HCEC 1CT (cell line): ENCODE results near the gene KIAA1217.

ENCODE experiments used
- DNase-seq: peaks from one replicate; pipeline ENCODE4 v3.0.0-alpha.2; 2017

KIAA1217 gene

GRCh38 chr10:24209946-24210491 lies 1.1 kb downstream of the KIAA1217 start:
- DNase-seq, result peak; percentile 6

DNA sequence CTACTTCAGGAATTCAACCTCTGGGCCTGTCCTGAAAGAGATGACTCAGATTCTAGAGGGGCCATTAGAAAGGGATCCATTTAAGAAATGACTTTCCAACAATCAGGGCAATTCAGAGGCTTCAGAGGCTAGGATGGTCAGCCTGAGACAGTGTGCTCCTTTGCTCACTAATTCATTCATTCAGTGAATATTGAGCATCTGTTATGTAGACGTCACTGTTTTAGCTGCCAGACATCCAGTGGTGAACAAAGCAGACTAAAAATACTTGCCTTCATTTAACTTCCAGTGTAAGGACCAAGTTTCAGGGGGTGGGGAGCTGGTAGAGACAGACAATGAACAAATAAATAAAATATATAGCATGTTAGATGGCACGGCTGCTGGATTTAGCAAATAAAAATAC lies 1.6 kb downstream of the KIAA1217 start:
- DNase-seq, result no peak

DNA sequence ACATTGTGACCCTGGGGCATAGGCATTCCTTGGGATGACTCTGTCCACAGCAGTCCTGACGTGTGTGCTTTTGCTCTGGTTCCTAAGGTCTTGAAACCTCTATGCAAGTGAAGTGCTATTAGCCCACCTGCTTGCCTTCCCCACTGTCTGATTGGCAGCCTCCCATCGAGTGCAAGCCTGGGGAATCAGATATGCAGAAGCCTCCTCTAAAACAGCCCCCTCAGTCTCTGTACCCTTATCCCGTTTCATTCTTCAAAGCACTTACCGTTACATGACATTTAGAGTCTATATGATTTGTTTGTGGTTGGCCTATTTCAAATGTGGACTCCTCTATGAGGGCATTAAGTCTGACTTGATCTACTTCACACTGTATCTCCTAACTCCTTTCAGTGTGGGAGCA lies 4.3 kb downstream of the KIAA1217 start:
- DNase-seq, result no peak

- DNase-seq, result no peak
Measured at GRCh38 chr10:24213881-24214280, 4.9 kb downstream of the KIAA1217 start.

DNA sequence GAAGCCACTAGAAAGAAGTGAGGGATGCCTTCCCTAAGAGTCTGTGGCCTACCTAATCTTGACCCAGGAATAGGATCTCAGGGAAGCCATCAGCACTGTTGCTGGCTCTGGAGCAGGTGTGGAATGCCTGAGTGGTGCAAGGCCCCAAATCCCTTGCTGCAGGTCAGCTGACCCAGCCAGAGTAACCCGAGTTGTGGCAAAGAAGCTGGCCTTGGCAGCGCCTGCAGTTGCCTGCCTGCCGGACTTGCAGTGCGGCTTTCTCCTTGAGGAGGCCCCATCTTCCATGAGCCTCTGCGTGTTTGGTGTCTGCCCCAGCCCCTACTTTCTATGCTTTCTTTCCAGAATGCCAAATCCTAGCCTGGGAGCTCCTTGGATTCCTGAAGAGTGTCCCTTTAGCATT lies 5.8 kb downstream of the KIAA1217 start:
- no peak for DNase-seq

- DNase-seq, result no peak
Measured at GRCh38 chr10:24215196-24215595, 6.3 kb downstream of the KIAA1217 start.

DNA sequence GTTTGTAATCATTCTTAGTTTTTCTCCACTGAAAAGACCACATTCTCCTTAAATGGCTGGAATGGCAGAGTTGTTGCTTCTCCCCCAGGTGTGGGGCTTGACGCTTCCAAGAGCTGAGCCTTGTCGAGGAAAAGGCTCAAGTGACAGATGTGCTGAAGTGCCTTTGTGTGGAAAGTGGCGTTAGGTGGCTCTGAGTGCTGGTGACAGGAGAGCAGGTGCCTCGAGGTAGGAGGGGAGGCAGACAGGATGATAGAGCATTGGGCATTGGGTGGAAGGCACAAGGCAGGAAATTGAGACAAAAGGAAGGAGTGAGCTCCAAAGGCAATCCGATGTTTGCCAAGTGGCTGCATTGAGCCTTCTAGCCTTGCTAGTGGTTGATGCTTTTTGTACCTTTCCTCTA lies 6.7 kb downstream of the KIAA1217 start:
- DNase-seq, result no peak

DNA sequence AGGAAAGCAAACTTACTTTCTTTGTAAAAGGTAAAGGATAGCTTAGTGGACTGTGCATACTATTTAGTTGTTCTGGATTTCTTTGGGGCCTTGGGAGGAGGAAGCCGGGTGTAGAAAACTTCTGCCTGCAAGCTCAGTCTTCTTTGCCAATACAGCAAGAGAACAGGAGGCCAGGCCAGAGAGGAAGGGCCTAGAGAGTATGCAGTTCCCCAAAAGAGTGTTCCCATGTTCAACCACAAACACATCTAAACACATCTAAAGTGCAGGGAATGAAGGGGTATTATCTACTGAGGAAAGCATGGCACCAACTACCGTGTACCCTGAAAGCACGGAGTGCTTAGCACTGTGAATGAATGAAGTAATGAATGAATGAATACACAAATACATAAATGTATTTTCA lies 11.0 kb downstream of the KIAA1217 start:
- DNase-seq, result no peak

GRCh38 chr10:24223341-24223740 lies 14.4 kb downstream of the KIAA1217 start:
- DNase-seq, result no peak

DNA sequence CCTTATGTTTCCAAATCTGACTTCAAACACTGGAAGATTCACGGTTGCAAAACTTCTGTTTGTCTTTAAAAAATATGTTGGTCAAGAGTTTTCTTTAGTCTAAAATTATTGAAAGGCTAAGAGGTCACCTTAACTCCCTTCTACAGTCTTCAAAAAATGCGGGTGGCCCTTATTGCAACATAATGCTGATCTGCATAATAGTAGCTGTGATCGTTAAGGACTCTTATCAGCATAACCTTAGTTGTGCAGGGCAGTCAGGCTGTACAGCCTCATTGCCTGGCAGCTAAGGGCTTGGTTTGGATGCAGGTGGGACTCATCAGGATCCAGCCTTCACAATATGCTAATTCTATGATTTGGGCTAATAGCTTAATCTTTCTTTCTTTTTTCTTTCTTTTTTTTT lies 15.0 kb downstream of the KIAA1217 start:
- no peak for DNase-seq

DNA sequence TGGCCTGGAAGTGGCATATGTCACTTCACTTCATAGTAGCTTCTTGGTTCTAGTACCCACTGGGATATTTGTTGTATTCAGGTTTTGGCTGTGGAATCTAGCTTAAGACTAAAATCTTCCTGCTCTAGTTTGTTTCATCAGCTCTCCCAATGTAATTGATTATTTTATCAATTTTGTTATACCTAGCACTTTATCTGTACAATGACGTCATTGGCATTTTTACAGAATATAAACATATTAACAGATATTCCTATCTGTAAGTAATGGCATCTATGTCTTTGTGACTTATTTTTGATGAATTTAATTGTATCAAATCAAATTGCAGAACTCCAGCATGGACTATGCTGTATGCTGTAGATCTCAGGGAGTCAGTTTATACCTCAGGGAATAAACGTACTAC lies 19.7 kb downstream of the KIAA1217 start:
- no peak for DNase-seq

DNA sequence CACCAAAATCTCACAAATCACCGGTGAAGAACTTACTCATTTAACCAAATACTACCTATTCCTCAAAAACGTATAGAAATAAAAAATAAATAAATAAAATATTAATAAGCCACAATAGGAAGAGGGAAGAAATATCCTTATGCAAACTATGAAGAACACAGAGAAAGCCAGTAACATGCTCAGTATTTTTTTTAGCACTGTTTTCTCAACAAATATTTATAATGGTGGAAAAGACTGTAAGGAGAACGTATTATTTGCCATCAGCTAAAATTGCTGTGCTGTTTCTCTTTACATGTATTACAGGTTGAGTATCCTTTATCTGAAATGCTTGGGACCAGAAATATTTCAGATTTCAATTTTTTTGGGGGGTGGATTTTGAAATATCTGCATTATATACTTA lies 21.0 kb downstream of the KIAA1217 start:
- no peak for DNase-seq

- DNase-seq, result no peak
Measured at GRCh38 chr10:24231200-24231599, 22.3 kb downstream of the KIAA1217 start.

DNA sequence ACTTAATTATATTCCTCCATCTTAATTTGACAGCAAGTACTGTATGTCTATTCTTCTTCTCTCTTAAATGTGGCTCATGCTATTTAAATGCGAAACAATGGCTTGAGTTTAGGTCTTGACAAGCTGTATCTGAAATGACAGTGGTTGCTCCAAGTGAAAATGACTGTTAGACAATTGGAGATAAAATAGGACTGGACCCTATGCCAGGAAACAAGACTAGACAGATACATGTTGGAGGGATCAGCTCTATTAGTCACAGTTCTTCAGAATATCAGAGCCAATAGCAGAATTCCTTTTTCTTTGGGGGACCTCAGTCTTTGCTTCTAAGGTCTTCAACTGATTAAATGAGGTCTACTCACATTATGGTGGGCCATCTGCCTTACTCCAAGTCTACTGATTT lies 25.8 kb downstream of the KIAA1217 start:
- no peak for DNase-seq

GRCh38 chr10:24235471-24235870 lies 26.5 kb downstream of the KIAA1217 start:
- DNase-seq, result no peak

DNA sequence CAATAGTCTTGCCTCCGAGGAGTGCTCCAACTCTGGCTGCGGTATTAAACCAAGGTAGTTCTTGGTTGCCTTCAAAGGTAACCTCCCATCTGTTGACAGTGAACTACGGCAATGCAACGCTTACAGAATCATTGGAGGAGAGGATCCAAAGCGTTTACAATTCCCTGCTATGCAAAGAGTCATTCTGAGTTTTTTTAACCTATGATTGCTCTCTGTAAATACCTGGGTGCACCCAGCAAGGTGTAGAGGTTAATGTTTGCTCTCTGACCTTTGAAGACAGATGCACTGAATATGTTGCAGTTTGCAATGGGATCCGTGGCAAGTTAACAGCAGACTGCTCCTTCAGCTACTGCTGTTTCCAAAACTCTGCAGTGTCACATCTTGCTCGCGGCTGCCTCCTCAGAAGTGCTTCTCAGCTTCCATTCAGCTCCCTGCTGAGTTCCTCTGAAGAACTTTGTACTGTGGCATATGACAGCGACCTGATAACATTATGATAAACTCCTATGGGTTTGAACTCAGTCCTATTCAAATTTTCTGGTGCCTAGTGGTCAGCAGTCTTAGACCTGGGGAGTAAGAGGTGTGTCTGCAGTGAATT lies 29.0 kb downstream of the KIAA1217 start:
- DNase-seq, result no peak

DNA sequence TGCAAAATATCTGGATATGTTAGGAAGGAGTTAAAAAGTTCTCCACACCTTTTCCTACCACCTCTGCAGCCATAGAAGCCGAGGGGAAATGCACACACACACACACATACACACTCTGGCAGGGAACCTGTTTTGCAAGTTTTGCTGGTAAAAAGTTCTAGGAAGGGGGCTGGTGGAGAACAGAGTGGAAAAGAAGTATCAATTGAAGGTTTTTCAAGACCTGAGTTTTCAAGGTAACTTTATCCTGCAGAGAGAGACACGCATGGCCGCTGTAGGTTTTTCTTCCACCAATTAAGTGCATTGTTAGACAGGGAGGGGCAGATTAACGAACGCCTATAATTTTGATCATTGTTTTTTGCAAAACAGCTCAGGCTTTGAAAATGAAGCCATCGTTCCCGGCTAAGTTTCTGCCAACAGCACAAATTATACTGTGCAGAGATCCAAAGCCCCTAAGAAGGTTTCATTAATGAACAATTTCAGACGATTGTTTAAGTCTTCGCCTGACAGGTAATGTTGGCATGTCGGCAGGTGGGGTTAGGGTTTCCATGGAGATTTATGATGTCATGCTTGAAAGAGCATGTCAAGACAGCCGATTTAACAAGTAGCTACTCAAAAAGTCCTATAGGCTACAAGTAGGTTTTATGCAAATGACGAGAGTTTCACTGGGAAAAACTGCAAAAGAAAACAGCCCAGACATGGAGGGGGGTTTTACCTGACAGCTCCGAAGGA lies 29.7 kb downstream of the KIAA1217 start:
- DNase-seq, result no peak

GRCh38 chr10:24239289-24240040 lies 30.5 kb downstream of the KIAA1217 start:
- no peak for DNase-seq

DNA sequence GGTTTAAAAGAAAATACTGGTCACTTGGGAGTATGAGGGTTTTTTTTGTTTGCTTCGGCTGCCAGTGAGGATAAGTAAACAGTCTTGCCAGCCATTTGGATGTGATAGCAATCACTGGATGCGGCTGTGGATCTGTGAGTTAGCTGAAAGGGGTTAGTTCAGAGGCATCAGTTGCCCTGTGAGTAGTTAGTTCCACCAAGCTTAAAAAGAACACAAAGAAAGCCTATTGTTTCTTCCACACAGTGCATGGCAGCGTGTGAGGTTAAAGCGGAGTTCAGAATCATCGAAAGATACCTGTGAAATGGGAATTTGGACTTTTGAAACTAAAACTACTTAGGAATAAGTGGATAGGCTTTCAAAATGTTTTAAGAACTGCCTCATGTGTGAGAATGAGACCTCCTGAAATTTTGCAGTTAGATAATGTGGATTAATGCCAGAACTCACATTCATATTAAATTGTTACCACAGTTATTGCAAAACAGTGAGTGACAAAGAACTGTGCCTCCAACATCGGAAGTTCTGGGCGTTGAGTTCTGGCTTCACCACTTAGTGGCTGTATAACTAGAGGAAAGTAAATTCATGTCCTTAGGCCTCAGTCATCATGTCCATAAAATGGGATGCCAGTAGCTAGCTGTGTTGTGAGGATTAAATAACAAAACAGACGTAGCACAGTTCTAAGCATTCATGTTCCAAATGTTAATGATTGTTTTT lies 31.3 kb downstream of the KIAA1217 start:
- no peak for DNase-seq

DNA sequence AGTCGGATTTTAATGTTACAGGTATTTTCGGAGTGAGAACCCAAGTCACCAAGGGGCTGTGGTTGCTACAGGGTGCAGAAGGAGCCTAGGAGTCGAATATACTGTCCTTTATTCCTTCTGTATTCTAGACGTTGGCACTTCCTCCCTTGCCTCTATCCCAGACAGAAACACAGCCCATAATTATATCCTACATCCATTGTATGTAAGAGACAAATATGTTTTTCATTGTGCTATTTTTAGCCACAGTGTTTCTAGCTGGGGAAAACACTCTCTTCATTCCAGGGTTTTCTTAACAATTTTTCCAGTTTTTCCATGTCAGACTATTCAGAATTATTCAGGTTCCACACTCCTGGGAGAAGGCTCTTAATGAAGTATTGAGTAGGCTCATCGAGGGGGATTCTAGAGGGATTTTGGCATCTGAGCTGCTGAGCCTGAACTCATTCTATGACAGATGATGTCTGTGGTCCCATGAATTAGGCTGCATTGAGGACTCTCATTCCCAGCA lies 32.6 kb downstream of the KIAA1217 start:
- no peak for DNase-seq

- no peak for DNase-seq
Measured at GRCh38 chr10:24242562-24242961, 33.6 kb downstream of the KIAA1217 start.

DNA sequence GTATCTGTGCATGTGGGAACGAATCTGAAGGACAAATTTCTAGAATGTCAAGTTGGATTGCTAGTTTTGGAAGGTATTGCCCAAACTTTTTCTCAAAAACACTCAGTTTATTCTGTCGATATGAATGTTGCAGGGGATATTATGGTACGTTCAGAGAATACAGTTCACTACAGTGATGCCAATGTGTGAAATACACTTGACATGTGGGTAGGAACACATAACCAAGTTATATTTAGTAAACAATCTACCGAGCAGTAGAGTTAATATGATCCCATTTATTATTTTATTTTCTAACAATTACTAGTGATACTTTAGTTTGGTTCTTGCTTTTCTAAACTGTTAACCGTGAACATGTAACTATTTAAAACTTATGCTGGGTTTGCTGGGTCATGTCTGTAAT lies 37.4 kb downstream of the KIAA1217 start:
- no peak for DNase-seq

DNA sequence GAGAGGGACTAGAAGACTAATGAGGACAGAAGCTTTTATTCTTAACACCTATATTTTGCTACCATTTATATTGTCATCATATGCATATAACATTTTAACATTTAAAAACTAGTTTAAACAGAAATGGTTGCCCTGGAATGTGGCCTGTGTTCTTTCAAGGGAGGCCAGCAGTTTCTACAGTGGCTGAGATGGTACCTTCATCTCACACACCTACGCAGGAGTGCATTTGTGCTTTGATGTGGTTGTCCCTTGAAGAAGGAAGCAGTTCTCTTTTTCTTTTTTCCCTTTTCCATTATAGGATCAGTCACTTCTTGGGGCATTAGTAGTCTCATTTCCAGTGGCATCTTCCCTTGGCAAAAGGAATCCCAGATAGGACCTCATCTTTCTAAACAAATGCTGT lies 38.9 kb downstream of the KIAA1217 start:
- DNase-seq, result no peak
